ENCODE results near the gene CD58. TPM values are rescaled to one million over a fixed set of nuclear protein-coding genes. Genes with fewer than 3 reads are reported as not detected.
A peak's percentile ranks its signal among the peaks of the same experiment; 100 is the strongest.

The CD58 gene
- total RNA-seq, 1 experiment from 2014 or later = 23.6 TPM

- ChIA-PET POLR2A (ENCODE audit: unreplicated experiment) (no interaction called here), CTCF (no interaction called here)
- H2AFZ ChIP-seq = no peak overlapping the region
- intact Hi-C loops (cut with micrococcal nuclease; ENCODE audit: unreplicated experiment) = loop anchor here (5.0 to 10.0 kb wide), 4 partner anchors 165 to 710 kb away; no protein-coding TSS in a partner anchor
- peaks cover 19% of the 10 kb centered on the region for H3F3A ChIP-seq (ENCODE audit: insufficient read depth, low read depth)
- no TSS peak for BruUV-seq (replicated peaks)
- no peak overlapping the region for H3K4me3 ChIP-seq
- peaks cover 14% of the 10 kb centered on the region; the same call in 1 of the 2 replicates for H4K20me1 ChIP-seq (ENCODE audit: insufficient read depth)
- H3K9me3 ChIP-seq (ENCODE audit: insufficient read depth, low read depth) = no peaks in the 10 kb centered on the region
- peaks cover 36% of the 10 kb centered on the region for H3K79me2 ChIP-seq (ENCODE audit: low read depth)
- H3K4me2 ChIP-seq = peak overlapping the region; percentile 94
- no peaks in the 10 kb centered on the region for H3K27me3 ChIP-seq (ENCODE audit: insufficient read depth, low read depth)
- DNase-seq = no peak
- no peak for TF ChIP-seq CTCF (conservative IDR thresholded peaks at IDR 0.05)
- no peak for TF ChIP-seq EZH2 (IDR thresholded peaks at IDR 0.05; ENCODE audit: low read depth)
- peaks cover 15% of the 10 kb centered on the region for H3K36me3 ChIP-seq (ENCODE audit: low read depth)
- peaks cover 37% of the 10 kb centered on the region for H3K4me1 ChIP-seq (replicated peaks; ENCODE audit: insufficient read depth)
- 0 out of 2 replicates have a peak overlapping the region, but pooled peaks have one; percentile 90 for H3K27ac ChIP-seq
- H3K9me2 ChIP-seq (ENCODE audit: insufficient read depth) = no peaks in the 10 kb centered on the region
These were observed 1.3 kb upstream of the CD58 start for GRCh38 chr1:116572099-116572498.

GRCh38 chr1:116571215-116571919, 541 bp upstream of the CD58 start:
- TSS peak; percentile 88 for BruUV-seq (replicated peaks)

More at GRCh38 chr1:116571215-116571919, 541 bp upstream of the CD58 start:
- no peak for DNase-seq
- Histone ChIP-seq H3F3A (ENCODE audit: insufficient read depth, low read depth) (peaks cover 19% of the 10 kb centered on the region), H4K20me1 (ENCODE audit: insufficient read depth) (peaks cover 16% of the 10 kb centered on the region; the same call in 1 of the 2 replicates), H3K27ac (peak overlapping the region; percentile 90), H2AFZ (peak overlapping the region; percentile 88), H3K9me3 (ENCODE audit: insufficient read depth, low read depth) (no peaks in the 10 kb centered on the region), H3K4me3 (peak overlapping the region; percentile 85; the same call in 1 of the 2 replicates), H3K36me3 (ENCODE audit: low read depth) (peaks cover 17% of the 10 kb centered on the region), H3K9me2 (ENCODE audit: insufficient read depth) (no peaks in the 10 kb centered on the region), H3K4me2 (peak overlapping the region; percentile 94), H3K27me3 (ENCODE audit: insufficient read depth, low read depth) (no peaks in the 10 kb centered on the region), H3K4me1 (replicated peaks; ENCODE audit: insufficient read depth) (peaks cover 37% of the 10 kb centered on the region), H3K79me2 (ENCODE audit: low read depth) (peaks cover 42% of the 10 kb centered on the region)
- CTCF ChIA-PET = no interaction called here
- TF ChIP-seq CTCF (conservative IDR thresholded peaks at IDR 0.05) (no peak), EZH2 (IDR thresholded peaks at IDR 0.05; ENCODE audit: low read depth) (no peak)
- intact Hi-C loops (cut with micrococcal nuclease; ENCODE audit: unreplicated experiment) = loop anchor here (5.0 to 10.0 kb wide), 4 partner anchors 166 to 711 kb away; no protein-coding TSS in a partner anchor
- POLR2A ChIA-PET (ENCODE audit: unreplicated experiment) = interaction anchor here (0.5 to 0.7 kb wide), 4 partner anchors 56 to 973 kb away, joined by 3 to 8 read pairs (median 5); partner anchors contain the start of gene TTF2
